ENCODE results near the gene HOXA10. TPM values are rescaled to one million over a fixed set of nuclear protein-coding genes. Genes with fewer than 3 reads are reported as not detected.

HOXA10 gene
- total RNA-seq, 1 experiment from 2014 or later: 3.9 TPM

GRCh38 chr7:27161214-27161720 is 12.9 kb downstream of the HOXA10 start:
- H3K4me1 Mint-ChIP-seq (ENCODE audit: insufficient read depth, unreplicated experiment): peaks cover 6% of the 10 kb centered on the region
- H3K27ac Mint-ChIP-seq (ENCODE audit: low read depth, unreplicated experiment): no peak overlapping the region
- H3K27me3 Mint-ChIP-seq (ENCODE audit: insufficient read depth, unreplicated experiment): no peaks in the 10 kb centered on the region

GRCh38 chr7:27160546-27161213 is 13.4 kb downstream of the HOXA10 start:
- H3K36me3 Mint-ChIP-seq (ENCODE audit: insufficient read depth, unreplicated experiment): peaks cover 15% of the 10 kb centered on the region
- DNase-seq (ENCODE audit: unreplicated experiment): peak; percentile 83
- ChIA-PET CTCF (interaction anchor here (0.6 to 3.5 kb wide), 25 partner anchors 10 to 1356 kb away, joined by 3 to 57 read pairs (median 5); partner anchors contain the start of genes HOXA3, HOXA4 and HOXA6), POLR2A (interaction anchor here (0.6 to 5.1 kb wide), 15 partner anchors 11 to 1209 kb away, joined by 3 to 65 read pairs (median 7); partner anchors contain the start of genes HOXA5 and HOXA6)
- peak overlapping the region; percentile 84 for H3K4me3 Mint-ChIP-seq (ENCODE audit: unreplicated experiment)
- TF ChIP-seq CTCF (IDR thresholded peaks at IDR 0.05; ENCODE audit: unreplicated experiment): peak; percentile 96
- H3K9me3 Mint-ChIP-seq (ENCODE audit: unreplicated experiment): no peaks in the 10 kb centered on the region
- peaks cover 8% of the 10 kb centered on the region for H3K4me1 Mint-ChIP-seq (ENCODE audit: insufficient read depth, unreplicated experiment)
- no peak overlapping the region for H3K27ac Mint-ChIP-seq (ENCODE audit: low read depth, unreplicated experiment)
- no TSS peak for BruUV-seq (replicated peaks)
- intact Hi-C loops (cut with micrococcal nuclease): loop anchor here (1.0 kb wide), 4 partner anchors 10 to 791 kb away; no protein-coding TSS in a partner anchor
- no peaks in the 10 kb centered on the region for H3K27me3 Mint-ChIP-seq (ENCODE audit: insufficient read depth, unreplicated experiment)

More at GRCh38 chr7:27161214-27161720, 12.9 kb downstream of the HOXA10 start:
- BruUV-seq (replicated peaks): no TSS peak
- Mint-ChIP-seq H3K4me3 (ENCODE audit: unreplicated experiment) (peak overlapping the region; percentile 84), H3K36me3 (ENCODE audit: insufficient read depth, unreplicated experiment) (peaks cover 15% of the 10 kb centered on the region), H3K9me3 (ENCODE audit: unreplicated experiment) (no peaks in the 10 kb centered on the region)
- DNase-seq (ENCODE audit: unreplicated experiment): no peak
- CTCF ChIA-PET: interaction anchor here (0.5 to 3.5 kb wide), 30 partner anchors 11 to 1356 kb away, joined by 3 to 57 read pairs (median 4); partner anchors contain the start of genes HOXA3, HOXA4 and HOXA6
- POLR2A ChIA-PET: interaction anchor here (0.6 to 5.1 kb wide), 18 partner anchors 10 to 1210 kb away, joined by 3 to 65 read pairs (median 6); partner anchors contain the start of genes HOXA5 and HOXA6
- intact Hi-C loops (cut with micrococcal nuclease): loop anchor here (1.0 kb wide), 4 partner anchors 11 to 792 kb away; no protein-coding TSS in a partner anchor
- TF ChIP-seq CTCF (IDR thresholded peaks at IDR 0.05; ENCODE audit: unreplicated experiment): no peak

GRCh38 chr7:27160145-27160545 is 14.0 kb downstream of the HOXA10 start:
- Mint-ChIP-seq H3K9me3 (ENCODE audit: unreplicated experiment) (no peaks in the 10 kb centered on the region), H3K4me3 (ENCODE audit: unreplicated experiment) (peak overlapping the region; percentile 84), H3K4me1 (ENCODE audit: insufficient read depth, unreplicated experiment) (peaks cover 12% of the 10 kb centered on the region), H3K36me3 (ENCODE audit: insufficient read depth, unreplicated experiment) (peaks cover 15% of the 10 kb centered on the region), H3K27me3 (ENCODE audit: insufficient read depth, unreplicated experiment) (no peaks in the 10 kb centered on the region), H3K27ac (ENCODE audit: low read depth, unreplicated experiment) (peak overlapping the region; percentile 43)
- ChIA-PET CTCF (interaction anchor here (0.6 to 3.5 kb wide), 12 partner anchors 10 to 956 kb away, joined by 3 to 57 read pairs (median 6); partner anchors contain the start of genes HOXA3 and HOXA6), POLR2A (interaction anchor here (1.0 to 4.4 kb wide), 4 partner anchors 11 to 493 kb away, joined by 3 to 65 read pairs (median 5); partner anchors contain the start of gene HOXA6)
- DNase-seq (ENCODE audit: unreplicated experiment): no peak
- TF ChIP-seq CTCF (IDR thresholded peaks at IDR 0.05; ENCODE audit: unreplicated experiment): no peak
- BruUV-seq (replicated peaks): no TSS peak
- intact Hi-C loops (cut with micrococcal nuclease): no loop called here
